Fibroblast of lung (primary cell): Measurements from ENCODE around the gene MYO1A. TPM values are rescaled to one million over a fixed set of nuclear protein-coding genes. Genes with fewer than 3 reads are reported as not detected.
"Not testable (repeated sequence)": the region's sequence is repeated elsewhere in the genome, so short reads cannot be mapped to it uniquely, and the experiment has no call there.

Experiments
- DNase-seq, 2 donors: peaks; one replicate each; pipeline versions ENCODE4 v3.0.0 to v3.0.0-alpha.2; 2010; ENCODE audit warnings: low read depth in 2 of 2
- H2AFZ ChIP-seq: 2 replicates; pipeline ENCODE4 v1.5.1; 2012; ENCODE audit warnings: low read length, control low read depth, inconsistent platforms
- H3K27ac ChIP-seq: 2 replicates; pipeline ENCODE4 v1.5.1; 2011; ENCODE audit warnings: low read length, control low read depth; ENCODE audit not compliant: insufficient read depth
- H3K27me3 ChIP-seq: 2 replicates; pipeline ENCODE4 v1.5.1; 2011; ENCODE audit warnings: mild to moderate bottlenecking, low read length; ENCODE audit not compliant: control insufficient read depth, insufficient read depth
- H3K36me3 ChIP-seq: 2 replicates; pipeline ENCODE4 v1.5.1; 2011; ENCODE audit warnings: low read length; ENCODE audit not compliant: control insufficient read depth, insufficient read depth
- H3K4me1 ChIP-seq: 2 replicates; pipeline ENCODE4 v1.5.1; 2011; ENCODE audit warnings: low read length; ENCODE audit not compliant: control insufficient read depth, insufficient read depth; ENCODE audit errors: extremely low read depth
- H3K4me2 ChIP-seq: 2 replicates; pipeline ENCODE4 v1.5.1; 2011; ENCODE audit warnings: low read length, control low read depth; ENCODE audit not compliant: insufficient read depth; ENCODE audit errors: extremely low read depth
- H3K4me3 ChIP-seq, 4 experiments: fragments of 200-600 bp in 1 of 4; sonication (generic) in 1 of 4; replicated peaks in 1 of 4; 2 replicates each; pipeline ENCODE4 v1.5.1; 2011 to 2016; ENCODE audit warnings: low read length in 4 of 4, low read depth in 3 of 4, mild to moderate bottlenecking in 3 of 4, control low read depth in 2 of 4, inconsistent platforms in 1 of 4, mixed read lengths in 1 of 4; ENCODE audit not compliant: insufficient read depth in 1 of 4; ENCODE audit errors: control extremely low read depth in 1 of 4
- H3K79me2 ChIP-seq: 2 replicates; pipeline ENCODE4 v1.5.1; 2012; ENCODE audit warnings: mild to moderate bottlenecking, low read length, inconsistent platforms; ENCODE audit not compliant: control insufficient read depth, insufficient read depth
- H3K9ac ChIP-seq: 2 replicates; pipeline ENCODE4 v1.5.1; 2011; ENCODE audit warnings: mild to moderate bottlenecking, low read length, control low read depth; ENCODE audit not compliant: insufficient read depth
- H3K9me3 ChIP-seq: 2 replicates; pipeline ENCODE4 v1.5.1; 2012; ENCODE audit warnings: low read depth, low read length; ENCODE audit not compliant: control insufficient read depth, insufficient read depth
- H4K20me1 ChIP-seq: 2 replicates; pipeline ENCODE4 v1.5.1; 2011; ENCODE audit warnings: low read length; ENCODE audit not compliant: control insufficient read depth, insufficient read depth; ENCODE audit errors: extremely low read depth
- CTCF ChIP-seq, 2 donors: IDR thresholded peaks in 1 of 2; conservative IDR thresholded peaks in 1 of 2; 1 replicate in 1 of 2; 2 replicates in 1 of 2; pipeline ENCODE4 v1.5.1; 2011 to 2012; ENCODE audit warnings: low read length in 2 of 2, control low read depth in 1 of 2, inconsistent platforms in 1 of 2, low read depth in 1 of 2, mild to moderate bottlenecking in 1 of 2
- EZH2 ChIP-seq: IDR thresholded peaks from 2 replicates; pipeline ENCODE4 v1.5.1; 2012; ENCODE audit warnings: low read length, control low read depth, mild to moderate bottlenecking; ENCODE audit errors: missing control alignments
- polyA plus RNA-seq, 2 donors: library from polyadenylated mRNA; depleted of rRNA in 1 of 2; stranded (reverse) in 1 of 2; unstranded in 1 of 2; fragments of >200 nt; gene quantifications; 2 replicates each; pipeline ENCODE4 v1.2.1, GENCODE V29; 2011 to 2012; ENCODE audit warnings: missing spikeins in 1 of 2
- total RNA-seq: library from RNA; depleted of rRNA; stranded (reverse); fragments of >200 nt; gene quantifications from 2 replicates; pipeline ENCODE4 v1.2.1, GENCODE V29; 2014

MYO1A gene
- total and polyA plus RNA-seq, 2 donors (not counting 1 experiment from before 2014, with no cell fraction given) = 0.01 to 0.17 TPM

- H4K20me1 ChIP-seq = no peaks in the 10 kb centered on the region
- no peaks in the 10 kb centered on the region for H3K9me3 ChIP-seq
- TF ChIP-seq CTCF (conservative IDR thresholded peaks at IDR 0.05 in 1 of 2, IDR thresholded peaks at IDR 0.05 in 1 of 2; ENCODE audit: low read depth in 1 of 2, low read length in 2 of 2) = no peak
- no peak for TF ChIP-seq EZH2
- H3K27me3 ChIP-seq = no peaks in the 10 kb centered on the region
- H3K9ac ChIP-seq = no peak overlapping the region
- H3K36me3 ChIP-seq = no peaks in the 10 kb centered on the region
- H3K79me2 ChIP-seq = peaks cover 18% of the 10 kb centered on the region
- H3K27ac ChIP-seq = no peak overlapping the region
- H2AFZ ChIP-seq = no peak overlapping the region
- no peak overlapping the region for H3K4me2 ChIP-seq
- no peak overlapping the region for H3K4me3 ChIP-seq
- peaks cover 3% of the 10 kb centered on the region for H3K4me1 ChIP-seq
- no peak for DNase-seq
Observed at GRCh38 chr12:57079821-57080220, 29.9 kb upstream of the MYO1A start.

- peak within 1 kb of the TSS; percentile 67 to 97 (median 84) for H3K4me3 ChIP-seq
- H3K4me2 ChIP-seq = peak within 1 kb of the TSS; percentile 91
- H3K27ac ChIP-seq = peak within 1 kb of the TSS; percentile 91
- peak; percentile 100 for DNase-seq
- no peaks in the 10 kb centered on the region for H3K9me3 ChIP-seq
- H3K36me3 ChIP-seq = no peaks in the 10 kb centered on the region
- peaks cover 3% of the 10 kb centered on the region for H3K4me1 ChIP-seq
- TF ChIP-seq CTCF (conservative IDR thresholded peaks at IDR 0.05 in 1 of 2, IDR thresholded peaks at IDR 0.05 in 1 of 2; ENCODE audit: low read depth in 1 of 2, low read length in 2 of 2) (no peak), EZH2 (no peak)
- H4K20me1 ChIP-seq = no peaks in the 10 kb centered on the region
- H3K79me2 ChIP-seq = peaks cover 20% of the 10 kb centered on the region
- peak within 1 kb of the TSS; percentile 61 for H2AFZ ChIP-seq
- no peaks in the 10 kb centered on the region for H3K27me3 ChIP-seq
- peak within 1 kb of the TSS; percentile 83 for H3K9ac ChIP-seq
Observed at GRCh38 chr12:57078519-57079404, 28.8 kb upstream of the MYO1A start, which contains the start of gene NEMP1. NEMP1 (minus strand) TSS chr12:57078791; CDS start chr12:57078745, 46 bp downstream.

GRCh38 chr12:57073566-57074450, 23.9 kb upstream of the MYO1A start:
- not testable (repeated sequence) for H3K4me3 ChIP-seq, H4K20me1 ChIP-seq, H3K9me3 ChIP-seq, H3K4me2 ChIP-seq, DNase-seq, H3K36me3 ChIP-seq, H3K9ac ChIP-seq, H2AFZ ChIP-seq, H3K4me1 ChIP-seq, H3K27me3 ChIP-seq
- Histone ChIP-seq H3K27ac (peak overlapping the region; percentile 8), H3K79me2 (peaks cover 20% of the 10 kb centered on the region)
